IMR-90 (cell line): ENCODE data around the gene RSRC1. TPM values are rescaled to one million over a fixed set of nuclear protein-coding genes. Genes with fewer than 3 reads are reported as not detected.

Source experiments
- ATAC-seq: fragments of 200-7000 bp; cut with Tn5 transposase; 2 replicates; pipeline ENCODE4 v1.9.1; 2020; ENCODE audit warnings: low read depth, mild to moderate bottlenecking, moderate library complexity
- BruUV-seq: library from RNA; stranded (reverse); fragments of 400-500 nt; replicated peaks from 2 replicates; lab custom pipeline; 2021; lab: Mats Ljungman, UMichigan
- CTCF ChIA-PET: fragments of 300-600 bp; formaldehyde crosslinking; extraction: SDS; loops from one replicate; lab custom pipeline; 2021; ENCODE audit warnings: antibody characterized with exemption; lab: Yijun Ruan, JAX
- POLR2A ChIA-PET: fragments of 300-600 bp; sonication (Branson Sonifier 250); formaldehyde crosslinking; loops from one replicate; lab custom pipeline; 2022; ENCODE audit warnings: antibody characterized with exemption; ENCODE audit not compliant: unreplicated experiment; lab: Charles Lee
- DNase-seq: peaks from one replicate; pipeline ENCODE4 v3.0.0; 2013
- H2AFZ ChIP-seq: replicated peaks from 2 replicates; pipeline ENCODE3; 2013; ENCODE audit warnings: low read length, mild to moderate bottlenecking; ENCODE audit not compliant: poor library complexity
- H2AK5ac ChIP-seq: 2 replicates; pipeline ENCODE4 v1.6.1; 2013; ENCODE audit warnings: low read depth, low read length, inconsistent platforms
- H2AK9ac ChIP-seq: replicated peaks from 2 replicates; pipeline ENCODE3; 2013; ENCODE audit warnings: mild to moderate bottlenecking, low read depth, low read length, moderate library complexity; ENCODE audit not compliant: poor library complexity
- H2BK120ac ChIP-seq: 2 replicates; pipeline ENCODE4 v1.6.1; 2013; ENCODE audit warnings: low read depth, low read length, inconsistent platforms
- H2BK15ac ChIP-seq: 3 replicates; pipeline ENCODE4 v1.6.1; 2013; ENCODE audit warnings: low read depth, low read length, inconsistent platforms
- H2BK20ac ChIP-seq: 2 replicates; pipeline ENCODE4 v1.6.1; 2013; ENCODE audit warnings: low read depth, mild to moderate bottlenecking, inconsistent platforms, low read length, moderate library complexity
- H2BK5ac ChIP-seq: 2 replicates; pipeline ENCODE4 v1.6.1; 2013; ENCODE audit warnings: mild to moderate bottlenecking, low read depth, low read length, inconsistent platforms; ENCODE audit not compliant: poor library complexity, severe bottlenecking
- H3K14ac ChIP-seq: replicated peaks from 2 replicates; pipeline ENCODE4 v1.6.1; 2013; ENCODE audit warnings: low read depth, low read length, inconsistent platforms
- H3K18ac ChIP-seq: 2 replicates; pipeline ENCODE4 v1.6.1; 2013; ENCODE audit warnings: low read depth, low read length, control low read depth
- H3K23ac ChIP-seq: 2 replicates; pipeline ENCODE4 v1.6.1; 2013; ENCODE audit warnings: low read depth, low read length, inconsistent platforms
- H3K27ac ChIP-seq: 2 replicates; pipeline ENCODE4 v1.5.1; 2013; ENCODE audit warnings: mild to moderate bottlenecking, control low read depth, low read length; ENCODE audit not compliant: insufficient read depth
- H3K27me3 ChIP-seq: 2 replicates; pipeline ENCODE4 v1.6.1; 2013; ENCODE audit warnings: low read length; ENCODE audit not compliant: control insufficient read depth, insufficient read depth
- H3K36me3 ChIP-seq: 2 replicates; pipeline ENCODE4 v1.6.1; 2013; ENCODE audit warnings: low read length, mixed read lengths; ENCODE audit not compliant: control insufficient read depth, insufficient read depth
- H3K4ac ChIP-seq: 2 replicates; pipeline ENCODE4 v1.6.1; 2013; ENCODE audit warnings: low read depth, low read length, inconsistent platforms
- H3K4me1 ChIP-seq: 2 replicates; pipeline ENCODE4 v1.6.1; 2013; ENCODE audit warnings: low read length, mixed read lengths; ENCODE audit not compliant: control insufficient read depth, insufficient read depth
- H3K4me2 ChIP-seq: 2 replicates; pipeline ENCODE4 v1.6.1; 2013; ENCODE audit warnings: low read depth, mild to moderate bottlenecking, control low read depth, low read length, moderate library complexity
- H3K4me3 ChIP-seq: 2 replicates; pipeline ENCODE4 v1.5.1; 2013; ENCODE audit warnings: low read depth, mild to moderate bottlenecking, control low read depth, low read length, moderate library complexity; ENCODE audit not compliant: insufficient read depth
- H3K56ac ChIP-seq: 2 replicates; pipeline ENCODE4 v1.6.1; 2013; ENCODE audit warnings: low read length, inconsistent platforms; ENCODE audit not compliant: insufficient read depth; ENCODE audit errors: extremely low read depth
- H3K79me1 ChIP-seq, 2 experiments: 2 replicates each; pipeline ENCODE4 v1.6.1; 2013; ENCODE audit warnings: low read length in 2 of 2, inconsistent platforms in 1 of 2, low read depth in 1 of 2
- H3K9ac ChIP-seq: 2 replicates; pipeline ENCODE4 v1.6.1; 2013; ENCODE audit warnings: low read depth, low read length, control low read depth
- H3K9me1 ChIP-seq: 2 replicates; pipeline ENCODE4 v1.6.1; 2013; ENCODE audit warnings: low read length, inconsistent platforms; ENCODE audit not compliant: insufficient read depth
- H3K9me3 ChIP-seq: 2 replicates; pipeline ENCODE4 v1.6.1; 2013; ENCODE audit warnings: low read length; ENCODE audit not compliant: control insufficient read depth, insufficient read depth
- H4K20me1 ChIP-seq: 2 replicates; pipeline ENCODE4 v1.6.1; 2013; ENCODE audit warnings: low read length, inconsistent platforms; ENCODE audit not compliant: insufficient read depth
- H4K5ac ChIP-seq: 2 replicates; pipeline ENCODE4 v1.6.1; 2013; ENCODE audit warnings: mild to moderate bottlenecking, low read depth, low read length, control low read depth
- H4K8ac ChIP-seq, 2 experiments: 2 replicates each; pipeline ENCODE4 v1.6.1; 2013; ENCODE audit warnings: low read depth in 2 of 2, low read length in 2 of 2, control low read depth in 1 of 2, inconsistent platforms in 1 of 2
- H4K91ac ChIP-seq: 2 replicates; pipeline ENCODE4 v1.6.1; 2013; ENCODE audit warnings: low read depth, low read length, inconsistent platforms; ENCODE audit not compliant: insufficient read depth
- BHLHE40 ChIP-seq: fragments of 150-350 bp; IDR thresholded peaks from 2 replicates; pipeline ENCODE4 v1.6.1; 2016; ENCODE audit warnings: mild to moderate bottlenecking, low read depth, low read length
- CEBPB ChIP-seq: IDR thresholded peaks from 2 replicates; pipeline ENCODE4 v1.6.1; 2012; ENCODE audit warnings: low read depth, low read length, improper control_type of control experiment
- CHD1 ChIP-seq: IDR thresholded peaks from 2 replicates; pipeline ENCODE4 v1.6.1; 2012; ENCODE audit warnings: low read depth, low read length, improper control_type of control experiment
- FOS ChIP-seq: fragments of 150-350 bp; IDR thresholded peaks from 2 replicates; pipeline ENCODE4 v1.6.1; 2016; ENCODE audit warnings: low read depth, low read length
- MAFK ChIP-seq: IDR thresholded peaks from 2 replicates; pipeline ENCODE4 v1.6.1; 2012; ENCODE audit warnings: low read depth, low read length, improper control_type of control experiment
- MAZ ChIP-seq: IDR thresholded peaks from 2 replicates; pipeline ENCODE4 v1.6.1; 2012; ENCODE audit warnings: low read depth, mild to moderate bottlenecking, low read length, improper control_type of control experiment, moderate library complexity, borderline replicate concordance
- MXI1 ChIP-seq: IDR thresholded peaks from 2 replicates; pipeline ENCODE4 v1.6.1; 2012; ENCODE audit warnings: low read depth, mild to moderate bottlenecking, low read length, moderate library complexity, borderline replicate concordance
- NFE2L2 ChIP-seq: fragments of 150-350 bp; IDR thresholded peaks from 2 replicates; pipeline ENCODE4 v1.6.1; 2016; ENCODE audit warnings: low read depth, mild to moderate bottlenecking, low read length
- POLR2A ChIP-seq: IDR thresholded peaks from 2 replicates; pipeline ENCODE4 v1.6.1; 2012; ENCODE audit warnings: mild to moderate bottlenecking, low read depth, low read length
- RAD21 ChIP-seq: IDR thresholded peaks from 2 replicates; pipeline ENCODE4 v1.6.1; 2012; ENCODE audit warnings: low read length, improper control_type of control experiment
- RCOR1 ChIP-seq: IDR thresholded peaks from 2 replicates; pipeline ENCODE4 v1.6.1; 2012; ENCODE audit warnings: mild to moderate bottlenecking, low read length, improper control_type of control experiment; ENCODE audit not compliant: insufficient replicate concordance
- RFX5 ChIP-seq: IDR thresholded peaks from 2 replicates; pipeline ENCODE4 v1.8.0; 2012; ENCODE audit warnings: low read depth, mild to moderate bottlenecking, low read length, moderate library complexity
- SMC3 ChIP-seq: fragments of 150-350 bp; IDR thresholded peaks from 2 replicates; pipeline ENCODE4 v1.6.1; 2016; ENCODE audit warnings: low read depth, mild to moderate bottlenecking, antibody characterized with exemption, low read length, moderate library complexity
- WGBS, 2 experiments: methylation state at CpG; one replicate each; pipeline versions ENCODE4 v1.1.5 to v1.1.7; 2013; ENCODE audit warnings: missing lambda C conversion rate in 2 of 2; ENCODE audit not compliant: insufficient read length in 1 of 2; ENCODE audit errors: extremely low coverage in 2 of 2; 5-methylcytosine and 5-hydroxymethylcytosine counted together
- dilution Hi-C: fragments of 300-500 bp; cut with HindIII; formaldehyde crosslinking; loops from one replicate; pipeline ENCODE4 v1.14.3; 2018; ENCODE audit warnings: low sequenced_read_pairs; ENCODE audit not compliant: unreplicated experiment
- in situ Hi-C: fragments of 300-500 bp; cut with MboI; formaldehyde crosslinking; loops from 3 replicates; pipeline ENCODE4 v1.14.3; 2019; ENCODE audit warnings: low sequenced_read_pairs, inconsistent platforms, mixed read lengths
- intact Hi-C: fragments of 100-400 bp; cut with micrococcal nuclease; formaldehyde crosslinking; loops from 2 replicates; pipeline ENCODE4 v1.10.0; 2022
- polyA plus RNA-seq, 3 experiments: library from polyadenylated mRNA; depleted of rRNA; stranded (reverse); fragments of >200 nt; gene quantifications; 2 replicates each; pipeline ENCODE4 v1.2.3, GENCODE V29; 2012; ENCODE audit warnings: low replicate concordance in 1 of 3
- total RNA-seq: library from RNA; depleted of rRNA; stranded (reverse); fragments of >200 nt; gene quantifications from 2 replicates; pipeline ENCODE4 v1.2.3, GENCODE V29; 2012
- TF ChIP-seq, protein P1 (sequence below): fragments of 150-350 bp; IDR thresholded peaks from 2 replicates; pipeline ENCODE4 v1.6.1; 2017; ENCODE audit warnings: mild to moderate bottlenecking, antibody characterized with exemption, low read length, low read depth
- TF ChIP-seq, protein P2 (sequence below): conservative IDR thresholded peaks from 2 replicates; pipeline ENCODE4 v1.5.1; 2012; ENCODE audit warnings: mild to moderate bottlenecking, low read depth, low read length, improper control_type of control experiment
- TF ChIP-seq, protein P3 (sequence below): fragments of 150-350 bp; IDR thresholded peaks from 2 replicates; pipeline ENCODE4 v1.6.1; 2016; ENCODE audit warnings: low read depth, mild to moderate bottlenecking, low read length, moderate library complexity, borderline replicate concordance

Gene RSRC1
- total and polyA plus RNA-seq, 2 of the 4 experiments (the other 2 are of a cell fraction), result 3.8 to 41.8 TPM

DNA sequence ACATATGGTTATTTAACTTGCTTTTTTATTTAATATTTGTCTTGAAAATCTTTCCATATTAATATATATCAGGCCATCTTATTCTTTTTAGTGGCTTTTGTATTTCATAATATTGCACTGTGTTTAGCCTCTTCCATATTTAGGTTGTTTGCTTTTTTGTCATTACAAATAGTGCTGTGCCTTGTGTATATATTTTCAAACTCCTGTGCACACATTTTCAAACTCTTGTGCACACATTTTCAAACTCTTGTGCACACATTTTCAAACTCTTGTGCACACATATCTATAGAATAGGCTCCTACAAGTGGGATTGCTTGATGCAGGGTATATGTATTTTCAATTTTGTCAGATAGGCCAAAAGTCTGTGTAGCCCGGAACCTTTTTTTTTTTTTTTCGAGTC is 343.1 kb downstream of the RSRC1 start:
- H3K4me3 ChIP-seq, result no peak overlapping the region
- dilution Hi-C loops, result no loop called here
- no peak overlapping the region for H2BK20ac ChIP-seq
- H3K23ac ChIP-seq, result no peak overlapping the region
- no peak for ATAC-seq
- no peak for DNase-seq
- no peaks in the 10 kb centered on the region for H3K79me1 ChIP-seq
- H2AFZ ChIP-seq, result no peak overlapping the region
- CTCF ChIA-PET, result no interaction called here
- no peak overlapping the region for H3K4ac ChIP-seq
- no peak overlapping the region for H4K91ac ChIP-seq
- no peaks in the 10 kb centered on the region for H3K4me1 ChIP-seq
- H3K14ac ChIP-seq, result no peak overlapping the region
- H2AK9ac ChIP-seq, result no peak overlapping the region
- H3K9ac ChIP-seq, result no peak overlapping the region
- in situ Hi-C loops, result no loop called here
- no peaks in the 10 kb centered on the region for H4K20me1 ChIP-seq
- no peak overlapping the region for H4K5ac ChIP-seq
- H3K18ac ChIP-seq, result no peak overlapping the region
- H3K27me3 ChIP-seq, result no peaks in the 10 kb centered on the region
- TF ChIP-seq, protein P1, sequence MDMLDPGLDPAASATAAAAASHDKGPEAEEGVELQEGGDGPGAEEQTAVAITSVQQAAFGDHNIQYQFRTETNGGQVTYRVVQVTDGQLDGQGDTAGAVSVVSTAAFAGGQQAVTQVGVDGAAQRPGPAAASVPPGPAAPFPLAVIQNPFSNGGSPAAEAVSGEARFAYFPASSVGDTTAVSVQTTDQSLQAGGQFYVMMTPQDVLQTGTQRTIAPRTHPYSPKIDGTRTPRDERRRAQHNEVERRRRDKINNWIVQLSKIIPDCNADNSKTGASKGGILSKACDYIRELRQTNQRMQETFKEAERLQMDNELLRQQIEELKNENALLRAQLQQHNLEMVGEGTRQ, result no peak
- no peak for TF ChIP-seq CHD1
- TF ChIP-seq, protein P2, sequence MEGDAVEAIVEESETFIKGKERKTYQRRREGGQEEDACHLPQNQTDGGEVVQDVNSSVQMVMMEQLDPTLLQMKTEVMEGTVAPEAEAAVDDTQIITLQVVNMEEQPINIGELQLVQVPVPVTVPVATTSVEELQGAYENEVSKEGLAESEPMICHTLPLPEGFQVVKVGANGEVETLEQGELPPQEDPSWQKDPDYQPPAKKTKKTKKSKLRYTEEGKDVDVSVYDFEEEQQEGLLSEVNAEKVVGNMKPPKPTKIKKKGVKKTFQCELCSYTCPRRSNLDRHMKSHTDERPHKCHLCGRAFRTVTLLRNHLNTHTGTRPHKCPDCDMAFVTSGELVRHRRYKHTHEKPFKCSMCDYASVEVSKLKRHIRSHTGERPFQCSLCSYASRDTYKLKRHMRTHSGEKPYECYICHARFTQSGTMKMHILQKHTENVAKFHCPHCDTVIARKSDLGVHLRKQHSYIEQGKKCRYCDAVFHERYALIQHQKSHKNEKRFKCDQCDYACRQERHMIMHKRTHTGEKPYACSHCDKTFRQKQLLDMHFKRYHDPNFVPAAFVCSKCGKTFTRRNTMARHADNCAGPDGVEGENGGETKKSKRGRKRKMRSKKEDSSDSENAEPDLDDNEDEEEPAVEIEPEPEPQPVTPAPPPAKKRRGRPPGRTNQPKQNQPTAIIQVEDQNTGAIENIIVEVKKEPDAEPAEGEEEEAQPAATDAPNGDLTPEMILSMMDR, result no peak
- TF ChIP-seq NFE2L2, result no peak
- no peak for TF ChIP-seq SMC3
- TF ChIP-seq POLR2A, result no peak
- no peak for TF ChIP-seq RCOR1
- no peak for TF ChIP-seq MXI1
- TF ChIP-seq, protein P3, sequence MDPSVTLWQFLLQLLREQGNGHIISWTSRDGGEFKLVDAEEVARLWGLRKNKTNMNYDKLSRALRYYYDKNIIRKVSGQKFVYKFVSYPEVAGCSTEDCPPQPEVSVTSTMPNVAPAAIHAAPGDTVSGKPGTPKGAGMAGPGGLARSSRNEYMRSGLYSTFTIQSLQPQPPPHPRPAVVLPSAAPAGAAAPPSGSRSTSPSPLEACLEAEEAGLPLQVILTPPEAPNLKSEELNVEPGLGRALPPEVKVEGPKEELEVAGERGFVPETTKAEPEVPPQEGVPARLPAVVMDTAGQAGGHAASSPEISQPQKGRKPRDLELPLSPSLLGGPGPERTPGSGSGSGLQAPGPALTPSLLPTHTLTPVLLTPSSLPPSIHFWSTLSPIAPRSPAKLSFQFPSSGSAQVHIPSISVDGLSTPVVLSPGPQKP, result no peak
- no peak for TF ChIP-seq RAD21
- no peak for TF ChIP-seq MAFK
- no peak for TF ChIP-seq CEBPB
- no peak for TF ChIP-seq BHLHE40
- no peak for TF ChIP-seq MAZ
- no peak for TF ChIP-seq RFX5
- no peak for TF ChIP-seq FOS
- no peaks in the 10 kb centered on the region for H3K9me1 ChIP-seq
- no peak overlapping the region for H2BK120ac ChIP-seq
- no peaks in the 10 kb centered on the region for H3K9me3 ChIP-seq
- no peaks in the 10 kb centered on the region for H3K36me3 ChIP-seq
- H2AK5ac ChIP-seq, result no peak overlapping the region
- POLR2A ChIA-PET, result no interaction called here
- H2BK5ac ChIP-seq, result no peak overlapping the region
- no peak overlapping the region for H2BK15ac ChIP-seq
- BruUV-seq, result no TSS peak
- no peak overlapping the region for H3K4me2 ChIP-seq
- H3K27ac ChIP-seq, result no peak overlapping the region
- no CpG with 5 or more reads among the region's 2 CpGs for whole genome bisulfite sequencing, 2 experiments
- no peak overlapping the region for H4K8ac ChIP-seq
- H3K56ac ChIP-seq, result no peak overlapping the region
- intact Hi-C loops, result no loop called here
